ENCODE data around the gene FDX1. TPM values are rescaled to one million over a fixed set of nuclear protein-coding genes. Genes with fewer than 3 reads are reported as not detected.

The FDX1 gene
- total RNA-seq, 1 donor from 2014 or later: 11.5 TPM

DNA sequence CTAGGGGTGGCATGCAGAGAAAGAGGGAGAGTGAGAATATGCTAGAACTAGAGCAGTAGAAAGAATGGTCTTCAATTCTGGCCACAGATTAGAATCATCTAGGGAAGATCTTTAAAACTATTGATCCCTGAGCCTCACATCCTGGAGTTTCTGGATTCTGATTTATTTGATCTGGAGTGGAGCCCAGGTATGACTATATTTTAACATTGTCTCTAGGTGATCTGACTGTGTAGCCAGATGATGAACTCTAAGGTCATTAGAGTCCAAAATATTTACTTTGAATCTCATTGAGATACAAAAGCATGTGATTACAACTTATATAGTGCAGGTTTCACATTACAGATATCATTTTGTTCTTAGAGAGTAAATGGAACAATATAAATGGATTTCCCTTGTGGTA lies 79.7 kb downstream of the FDX1 start:
- DNase-seq (ENCODE audit: low read depth): no peak
- no peaks in the 10 kb centered on the region for H3K27me3 ChIP-seq (ENCODE audit: control insufficient read depth, insufficient read depth, low read length)
- no peaks in the 10 kb centered on the region for H3K36me3 ChIP-seq (ENCODE audit: control insufficient read depth, insufficient read depth, low read length)
- no peak overlapping the region for H3K4me3 ChIP-seq (ENCODE audit: low read depth, low read length)
- TF ChIP-seq CTCF (IDR thresholded peaks at IDR 0.05; ENCODE audit: insufficient read depth, low read length, poor library complexity, severe bottlenecking): no peak

- no peaks in the 10 kb centered on the region for H3K27me3 ChIP-seq (ENCODE audit: control insufficient read depth, insufficient read depth, low read length)
- no peak for TF ChIP-seq CTCF (IDR thresholded peaks at IDR 0.05; ENCODE audit: insufficient read depth, low read length, poor library complexity, severe bottlenecking)
- no peak overlapping the region for H3K4me3 ChIP-seq (ENCODE audit: low read depth, low read length)
- H3K36me3 ChIP-seq (ENCODE audit: control insufficient read depth, insufficient read depth, low read length): no peaks in the 10 kb centered on the region
- no peak for DNase-seq (ENCODE audit: low read depth)
These were observed 82.3 kb downstream of the FDX1 start for GRCh38 chr11:110512026-110512425.

- DNase-seq (ENCODE audit: low read depth): no peak
- Histone ChIP-seq H3K36me3 (ENCODE audit: control insufficient read depth, insufficient read depth, low read length) (no peaks in the 10 kb centered on the region), H3K4me3 (ENCODE audit: low read depth, low read length) (no peak overlapping the region), H3K27me3 (ENCODE audit: control insufficient read depth, insufficient read depth, low read length) (no peaks in the 10 kb centered on the region)
- no peak for TF ChIP-seq CTCF (IDR thresholded peaks at IDR 0.05; ENCODE audit: insufficient read depth, low read length, poor library complexity, severe bottlenecking)
These were observed 83.6 kb downstream of the FDX1 start for GRCh38 chr11:110513259-110513801.

GRCh38 chr11:110513846-110514437 lies 84.2 kb downstream of the FDX1 start:
- no peak for DNase-seq (ENCODE audit: low read depth)
- no peaks in the 10 kb centered on the region for H3K27me3 ChIP-seq (ENCODE audit: control insufficient read depth, insufficient read depth, low read length)
- no peak overlapping the region for H3K4me3 ChIP-seq (ENCODE audit: low read depth, low read length)
- no peak for TF ChIP-seq CTCF (IDR thresholded peaks at IDR 0.05; ENCODE audit: insufficient read depth, low read length, poor library complexity, severe bottlenecking)
- no peaks in the 10 kb centered on the region for H3K36me3 ChIP-seq (ENCODE audit: control insufficient read depth, insufficient read depth, low read length)

Other genes starting within 250 kb of the FDX1 start
- 39.8 and 46.7 TPM in 2 replicates for gene RDX, start 133.3 kb upstream of the FDX1 start, total RNA-seq

All from kidney epithelial cell (primary cell).